Fibroblast of villous mesenchyme (primary cell): ENCODE results near the gene TMEM234. TPM values are rescaled to one million over a fixed set of nuclear protein-coding genes. Genes with fewer than 3 reads are reported as not detected.
A peak's percentile ranks its signal among the peaks of the same experiment; 100 is the strongest.

Experiments
- DNase-seq: peaks from one replicate; pipeline ENCODE4 v3.0.0-alpha.2; 2010; ENCODE audit warnings: low read depth
- H3K4me3 ChIP-seq: 2 replicates; pipeline ENCODE4 v1.5.1; 2011; ENCODE audit warnings: low read depth, mild to moderate bottlenecking, low read length
- total RNA-seq: library from RNA; depleted of rRNA; stranded (reverse); fragments of >200 nt; gene quantifications from 2 replicates; pipeline ENCODE4 v1.2.3, GENCODE V29; 2012
- TF ChIP-seq, protein P1 (sequence below): IDR thresholded peaks from 2 replicates; pipeline ENCODE4 v1.5.1; 2012; ENCODE audit warnings: low read depth, mild to moderate bottlenecking, low read length; ENCODE audit not compliant: insufficient read depth

TMEM234 gene
- total RNA-seq, 1 donor, result 21.6 TPM

DNA sequence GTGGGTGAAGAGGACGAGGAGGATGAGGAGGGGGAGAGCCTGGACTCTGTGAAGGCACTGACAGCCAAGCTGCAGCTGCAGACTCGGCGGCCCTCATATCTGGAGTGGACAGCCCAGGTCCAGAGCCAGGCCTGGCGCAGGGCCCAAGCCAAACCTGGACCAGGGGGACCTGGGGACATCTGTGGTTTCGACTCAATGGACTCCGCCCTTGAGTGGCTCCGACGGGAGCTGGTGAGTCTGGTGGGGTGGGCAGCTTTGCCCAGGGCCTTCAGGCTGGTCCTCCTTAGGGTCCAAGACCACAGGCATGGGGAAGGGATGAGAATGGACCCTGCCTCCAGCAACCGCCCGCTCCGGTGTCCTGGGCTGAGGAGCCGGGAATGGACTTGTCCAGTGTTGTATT, 25.3 kb upstream of the TMEM234 start:
- TF ChIP-seq, protein P1, sequence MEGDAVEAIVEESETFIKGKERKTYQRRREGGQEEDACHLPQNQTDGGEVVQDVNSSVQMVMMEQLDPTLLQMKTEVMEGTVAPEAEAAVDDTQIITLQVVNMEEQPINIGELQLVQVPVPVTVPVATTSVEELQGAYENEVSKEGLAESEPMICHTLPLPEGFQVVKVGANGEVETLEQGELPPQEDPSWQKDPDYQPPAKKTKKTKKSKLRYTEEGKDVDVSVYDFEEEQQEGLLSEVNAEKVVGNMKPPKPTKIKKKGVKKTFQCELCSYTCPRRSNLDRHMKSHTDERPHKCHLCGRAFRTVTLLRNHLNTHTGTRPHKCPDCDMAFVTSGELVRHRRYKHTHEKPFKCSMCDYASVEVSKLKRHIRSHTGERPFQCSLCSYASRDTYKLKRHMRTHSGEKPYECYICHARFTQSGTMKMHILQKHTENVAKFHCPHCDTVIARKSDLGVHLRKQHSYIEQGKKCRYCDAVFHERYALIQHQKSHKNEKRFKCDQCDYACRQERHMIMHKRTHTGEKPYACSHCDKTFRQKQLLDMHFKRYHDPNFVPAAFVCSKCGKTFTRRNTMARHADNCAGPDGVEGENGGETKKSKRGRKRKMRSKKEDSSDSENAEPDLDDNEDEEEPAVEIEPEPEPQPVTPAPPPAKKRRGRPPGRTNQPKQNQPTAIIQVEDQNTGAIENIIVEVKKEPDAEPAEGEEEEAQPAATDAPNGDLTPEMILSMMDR, result no peak
- no peak for DNase-seq

DNA sequence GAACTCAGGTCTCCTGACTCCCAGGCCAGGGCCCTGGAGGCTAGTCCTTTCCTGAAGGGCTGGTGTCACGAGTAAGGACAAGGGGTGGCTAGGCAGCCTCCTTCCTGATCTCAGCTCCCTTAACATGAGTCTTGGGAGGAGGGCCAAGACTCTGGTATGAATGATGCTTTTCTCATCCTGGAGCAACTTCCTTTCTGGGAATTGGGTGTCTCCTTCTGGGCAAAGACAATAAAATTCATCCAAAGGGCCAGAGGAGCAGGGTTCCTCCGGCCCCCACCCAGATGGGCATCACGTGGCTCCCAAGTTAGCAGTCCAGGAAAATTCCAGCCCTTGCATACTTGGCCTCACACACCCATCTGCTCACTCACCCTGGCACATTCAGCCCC, 24.7 kb upstream of the TMEM234 start, which contains the start of gene FAM167B:
FAM167B (plus strand) TSS at position 335 of the 386 bp plus-strand sequence. CDS start 200 bp downstream, outside the sequence.
- peak; percentile 87 for DNase-seq
- TF ChIP-seq, protein P1, result no peak
- H3K4me3 ChIP-seq, result no peak within 1 kb of the TSS

More for the DNA sequence above, 25.3 kb upstream of the TMEM234 start:
- H3K4me3 ChIP-seq, result no peak overlapping the region

DNA sequence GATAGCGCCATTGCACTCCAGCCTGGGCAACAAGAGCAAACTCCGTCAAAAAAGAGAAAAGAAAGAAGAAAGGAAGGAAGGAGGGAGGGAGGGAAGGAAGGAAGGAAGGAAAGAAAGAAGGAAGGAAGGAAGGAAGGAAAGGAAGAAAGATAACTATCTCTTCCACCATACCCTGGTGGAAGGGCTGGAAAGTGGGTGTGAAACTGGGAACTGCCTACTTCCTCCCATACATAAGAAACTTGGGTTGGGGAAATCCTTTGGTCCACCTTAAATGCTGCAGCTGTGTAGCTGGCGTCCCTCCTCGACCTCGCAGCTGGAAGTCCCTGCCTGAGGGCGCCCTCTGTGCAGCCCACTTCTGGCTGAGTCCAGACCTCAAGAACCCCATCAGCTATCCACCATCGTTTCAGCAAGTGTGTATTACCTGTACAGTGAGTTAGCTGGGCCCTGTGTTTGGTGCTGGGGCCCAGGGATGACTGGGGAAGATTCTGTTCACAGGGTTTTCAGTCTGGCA, 20.2 kb upstream of the TMEM234 start:
- H3K4me3 ChIP-seq, result peak overlapping the region; percentile 37
- peak; percentile 62 for DNase-seq
- TF ChIP-seq, protein P1, result no peak

DNA sequence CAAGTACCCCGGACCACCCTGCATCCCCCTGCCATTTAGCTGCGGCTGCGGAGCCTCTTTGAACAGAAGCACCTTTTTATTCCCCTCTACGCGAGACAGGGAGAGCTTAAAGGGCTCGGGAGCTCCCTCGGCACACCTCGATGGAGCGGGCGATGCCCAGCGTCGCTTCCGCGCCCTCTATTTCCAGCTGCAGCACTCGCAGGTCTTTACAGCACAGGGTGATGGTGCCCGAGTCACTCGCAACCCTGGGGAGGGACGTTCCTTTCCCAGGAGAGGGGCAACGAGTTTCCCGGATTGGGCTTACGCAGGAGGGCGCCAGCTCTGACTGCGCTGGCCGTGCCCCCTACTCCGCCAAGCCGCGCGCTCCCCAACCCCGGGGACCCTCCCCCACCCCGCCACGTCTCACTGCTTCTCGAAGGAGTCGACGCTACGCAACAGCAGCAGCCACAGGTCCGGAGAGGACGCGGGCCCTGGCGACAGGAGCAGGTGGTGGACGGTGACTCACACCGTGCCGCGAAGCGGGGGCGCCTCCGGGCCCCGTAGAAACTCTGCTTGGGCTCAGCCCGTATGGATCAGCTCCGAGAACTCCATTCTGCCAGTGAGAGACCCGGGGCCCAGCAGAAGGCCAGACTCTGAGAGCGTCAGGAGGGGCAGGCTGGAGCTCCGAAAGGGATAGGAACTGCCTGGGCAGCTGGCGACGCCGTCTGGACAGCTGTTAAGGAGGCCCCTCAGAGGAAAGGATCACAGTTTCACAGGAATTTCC, 19.0 kb upstream of the TMEM234 start:
- peak; percentile 69 for DNase-seq
- TF ChIP-seq, protein P1, result no peak

DNA sequence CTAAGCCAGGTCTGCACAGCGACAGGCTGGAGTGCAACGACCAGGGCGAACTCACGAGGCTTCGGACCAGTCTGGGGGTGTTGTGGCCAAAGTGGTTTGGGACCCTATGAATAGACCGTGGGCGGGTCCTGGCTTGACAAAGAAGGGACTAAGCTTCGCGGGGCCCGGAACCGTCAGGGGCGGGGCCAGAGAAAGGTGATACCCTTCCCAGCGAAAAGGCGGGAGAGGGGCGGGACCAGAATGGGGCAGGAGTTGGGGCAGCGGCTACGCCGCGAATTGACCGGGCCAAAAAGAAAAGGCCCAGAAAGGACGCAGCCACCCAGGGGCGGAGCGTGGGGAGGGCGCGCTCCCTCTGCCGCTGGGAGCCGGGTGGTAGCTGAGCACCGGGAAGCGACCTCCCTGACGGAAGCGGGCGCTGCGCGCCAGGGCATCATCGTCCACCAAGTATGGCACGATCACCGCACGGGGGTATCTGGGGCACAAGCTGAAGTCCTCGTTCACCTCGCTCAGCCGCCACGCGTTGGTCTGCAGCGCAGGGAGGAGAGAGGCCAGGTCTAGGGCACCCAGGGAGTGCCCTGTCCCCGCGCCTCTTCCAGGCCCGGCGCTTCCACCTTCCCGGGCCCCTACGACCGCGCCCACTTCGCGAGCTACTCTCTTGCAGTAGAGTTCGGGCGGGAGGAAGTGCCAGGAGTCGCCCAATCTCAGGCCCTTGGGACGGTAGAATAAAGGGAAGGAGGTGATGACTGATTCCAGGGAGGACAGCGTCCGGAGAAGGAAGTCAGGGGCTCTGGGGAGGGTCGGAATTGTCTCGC, 18.2 kb upstream of the TMEM234 start:
- peak; percentile 57 for DNase-seq
- TF ChIP-seq, protein P1, result peak; percentile 28
- H3K4me3 ChIP-seq, result peak overlapping the region; percentile 87

More for the DNA sequence above, 19.0 kb upstream of the TMEM234 start:
- peak overlapping the region; percentile 87 for H3K4me3 ChIP-seq

DNA sequence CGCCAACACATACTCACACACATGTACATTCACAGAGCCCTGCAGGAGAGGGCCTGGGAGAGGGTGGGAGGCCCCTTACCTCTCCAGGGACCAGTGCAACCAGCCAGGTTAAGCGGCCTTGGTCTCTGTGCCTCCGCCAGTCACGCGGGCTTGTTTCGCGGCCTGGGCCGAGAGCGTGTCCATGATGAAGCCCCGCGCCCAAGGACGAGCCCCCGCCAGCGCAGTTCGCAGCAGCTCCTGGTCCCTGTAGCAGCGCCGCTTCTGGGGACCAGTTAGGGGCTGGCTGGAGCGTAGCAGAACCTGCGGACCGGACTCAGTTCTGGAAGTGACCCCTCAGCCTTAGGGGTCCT, 17.6 kb upstream of the TMEM234 start:
- no peak for DNase-seq
- peak overlapping the region; percentile 87 for H3K4me3 ChIP-seq
- TF ChIP-seq, protein P1, result no peak
